HG02798 (cell line): ENCODE data around the gene FIBCD1.
A peak's percentile ranks its signal among the peaks of the same experiment; 100 is the strongest.

Experiments
- ATAC-seq: cut with Tn5 transposase; IDR thresholded peaks from one replicate; pipeline ENCODE4 v1.9.1; 2021; ENCODE audit warnings: mild to moderate bottlenecking; ENCODE audit not compliant: unreplicated experiment, poor library complexity

Gene FIBCD1

DNA sequence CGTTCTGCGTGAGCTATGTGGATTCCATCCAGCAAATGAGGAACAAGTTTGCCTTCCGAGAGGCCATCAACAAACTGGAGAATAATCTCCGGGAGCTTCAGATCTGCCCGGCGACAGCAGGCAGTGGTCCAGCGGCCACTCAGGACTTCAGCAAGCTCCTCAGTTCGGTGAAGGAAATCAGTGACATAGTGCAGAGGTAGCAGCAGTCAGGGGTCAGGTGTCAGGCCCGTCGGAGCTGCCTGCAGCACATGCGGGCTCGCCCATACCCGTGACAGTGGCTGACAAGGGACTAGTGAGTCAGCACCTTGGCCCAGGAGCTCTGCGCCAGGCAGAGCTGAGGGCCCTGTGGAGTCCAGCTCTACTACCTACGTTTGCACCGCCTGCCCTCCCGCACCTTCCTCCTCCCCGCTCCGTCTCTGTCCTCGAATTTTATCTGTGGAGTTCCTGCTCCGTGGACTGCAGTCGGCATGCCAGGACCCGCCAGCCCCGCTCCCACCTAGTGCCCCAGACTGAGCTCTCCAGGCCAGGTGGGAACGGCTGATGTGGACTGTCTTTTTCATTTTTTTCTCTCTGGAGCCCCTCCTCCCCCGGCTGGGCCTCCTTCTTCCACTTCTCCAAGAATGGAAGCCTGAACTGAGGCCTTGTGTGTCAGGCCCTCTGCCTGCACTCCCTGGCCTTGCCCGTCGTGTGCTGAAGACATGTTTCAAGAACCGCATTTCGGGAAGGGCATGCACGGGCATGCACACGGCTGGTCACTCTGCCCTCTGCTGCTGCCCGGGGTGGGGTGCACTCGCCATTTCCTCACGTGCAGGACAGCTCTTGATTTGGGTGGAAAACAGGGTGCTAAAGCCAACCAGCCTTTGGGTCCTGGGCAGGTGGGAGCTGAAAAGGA lies 53.3 kb downstream of the FIBCD1 start:
- ATAC-seq, result no peak

DNA sequence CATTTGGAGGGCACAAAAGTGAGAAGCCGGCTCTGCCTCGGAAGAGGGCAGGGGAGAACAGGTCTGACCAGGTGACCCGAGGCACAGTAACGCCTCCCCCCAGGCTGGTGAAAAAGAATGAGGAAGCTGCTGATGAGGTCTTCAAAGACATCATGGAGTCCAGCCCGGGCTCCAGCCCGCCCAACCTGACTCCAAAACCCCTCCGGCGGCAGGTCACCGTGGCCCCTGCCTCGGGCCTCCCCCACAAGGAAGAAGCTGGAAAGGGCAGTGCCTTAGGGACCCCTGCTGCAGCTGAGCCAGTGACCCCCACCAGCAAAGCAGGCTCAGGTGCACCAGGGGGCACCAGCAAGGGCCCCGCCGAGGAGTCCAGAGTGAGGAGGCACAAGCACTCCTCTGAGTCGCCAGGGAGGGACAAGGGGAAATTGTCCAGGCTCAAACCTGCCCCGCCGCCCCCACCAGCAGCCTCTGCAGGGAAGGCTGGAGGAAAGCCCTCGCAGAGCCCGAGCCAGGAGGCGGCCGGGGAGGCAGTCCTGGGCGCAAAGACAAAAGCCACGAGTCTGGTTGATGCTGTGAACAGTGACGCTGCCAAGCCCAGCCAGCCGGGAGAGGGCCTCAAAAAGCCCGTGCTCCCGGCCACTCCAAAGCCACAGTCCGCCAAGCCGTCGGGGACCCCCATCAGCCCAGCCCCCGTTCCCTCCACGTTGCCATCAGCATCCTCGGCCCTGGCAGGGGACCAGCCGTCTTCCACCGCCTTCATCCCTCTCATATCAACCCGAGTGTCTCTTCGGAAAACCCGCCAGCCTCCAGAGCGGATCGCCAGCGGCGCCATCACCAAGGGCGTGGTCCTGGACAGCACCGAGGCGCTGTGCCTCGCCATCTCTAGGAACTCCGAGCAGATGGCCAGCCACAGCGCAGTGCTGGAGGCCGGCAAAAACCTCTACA lies 54.2 kb downstream of the FIBCD1 start:
- no peak for ATAC-seq

DNA sequence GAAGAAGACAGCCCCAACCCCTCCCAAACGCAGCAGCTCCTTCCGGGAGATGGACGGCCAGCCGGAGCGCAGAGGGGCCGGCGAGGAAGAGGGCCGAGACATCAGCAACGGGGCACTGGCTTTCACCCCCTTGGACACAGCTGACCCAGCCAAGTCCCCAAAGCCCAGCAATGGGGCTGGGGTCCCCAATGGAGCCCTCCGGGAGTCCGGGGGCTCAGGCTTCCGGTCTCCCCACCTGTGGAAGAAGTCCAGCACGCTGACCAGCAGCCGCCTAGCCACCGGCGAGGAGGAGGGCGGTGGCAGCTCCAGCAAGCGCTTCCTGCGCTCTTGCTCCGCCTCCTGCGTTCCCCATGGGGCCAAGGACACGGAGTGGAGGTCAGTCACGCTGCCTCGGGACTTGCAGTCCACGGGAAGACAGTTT lies 54.9 kb downstream of the FIBCD1 start:
- no peak for ATAC-seq

DNA sequence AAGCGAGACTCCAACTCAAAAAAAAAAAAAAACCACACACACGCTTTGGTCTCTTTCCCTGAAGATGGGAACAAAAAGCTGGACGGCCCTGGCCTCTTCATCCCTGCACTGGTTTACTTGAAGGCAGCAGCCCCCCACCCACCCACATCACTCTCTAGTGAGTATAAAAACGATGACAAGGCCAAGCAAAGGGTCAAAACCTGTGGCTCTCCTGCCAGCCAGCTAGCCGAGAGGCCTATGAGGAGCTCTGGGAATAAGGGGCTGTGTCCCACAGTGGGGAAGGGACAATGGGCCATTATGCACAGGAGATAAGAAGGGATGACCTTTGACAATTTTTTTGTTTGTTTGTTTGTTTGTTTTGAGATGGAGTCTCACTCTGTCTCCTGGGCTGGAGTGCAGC lies 55.6 kb downstream of the FIBCD1 start:
- ATAC-seq, result no peak

DNA sequence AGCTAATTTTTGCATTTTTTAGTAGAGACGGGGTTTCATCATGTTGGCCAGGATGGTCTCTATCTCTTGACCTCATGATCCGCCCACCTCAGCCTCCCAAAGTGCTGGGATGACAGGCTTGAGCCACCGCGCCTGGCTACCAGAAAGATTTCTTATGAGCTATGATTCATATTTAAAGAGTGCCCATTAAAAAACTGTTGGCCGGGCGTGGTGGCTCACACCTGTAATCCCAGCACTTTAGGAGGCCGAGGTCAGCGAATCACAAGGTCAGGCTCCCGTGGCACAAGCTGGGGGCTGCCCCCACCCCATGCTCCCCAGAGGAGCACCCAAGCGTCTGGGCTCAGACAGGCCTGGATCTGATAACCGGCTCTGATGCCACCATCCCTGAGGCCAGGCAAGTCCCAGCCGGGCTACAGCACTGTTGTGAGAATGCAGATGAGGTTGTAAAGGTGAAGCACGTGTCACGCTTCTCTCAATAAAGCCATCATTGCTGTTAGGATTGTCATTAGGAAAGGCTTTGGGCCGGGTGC lies 56.3 kb downstream of the FIBCD1 start:
- no peak for ATAC-seq

DNA sequence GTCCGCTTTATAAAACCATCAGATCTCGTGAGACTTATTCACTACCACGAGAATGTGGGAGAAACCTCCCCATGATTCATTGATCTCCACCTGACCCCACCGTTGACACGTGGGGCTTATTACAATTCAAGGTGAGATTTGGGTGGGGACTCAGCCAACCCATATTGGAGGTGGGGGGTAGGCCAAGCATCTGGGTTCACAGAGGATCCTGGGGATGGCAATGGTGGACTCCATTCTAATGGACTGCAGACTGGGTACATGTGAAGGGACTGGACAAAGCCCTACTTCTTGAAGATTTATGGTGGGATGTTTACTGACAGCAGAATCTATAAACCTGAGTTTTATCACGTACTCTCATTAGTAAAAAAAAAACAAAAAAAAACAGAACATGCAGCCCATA lies 57.5 kb downstream of the FIBCD1 start:
- no peak for ATAC-seq

DNA sequence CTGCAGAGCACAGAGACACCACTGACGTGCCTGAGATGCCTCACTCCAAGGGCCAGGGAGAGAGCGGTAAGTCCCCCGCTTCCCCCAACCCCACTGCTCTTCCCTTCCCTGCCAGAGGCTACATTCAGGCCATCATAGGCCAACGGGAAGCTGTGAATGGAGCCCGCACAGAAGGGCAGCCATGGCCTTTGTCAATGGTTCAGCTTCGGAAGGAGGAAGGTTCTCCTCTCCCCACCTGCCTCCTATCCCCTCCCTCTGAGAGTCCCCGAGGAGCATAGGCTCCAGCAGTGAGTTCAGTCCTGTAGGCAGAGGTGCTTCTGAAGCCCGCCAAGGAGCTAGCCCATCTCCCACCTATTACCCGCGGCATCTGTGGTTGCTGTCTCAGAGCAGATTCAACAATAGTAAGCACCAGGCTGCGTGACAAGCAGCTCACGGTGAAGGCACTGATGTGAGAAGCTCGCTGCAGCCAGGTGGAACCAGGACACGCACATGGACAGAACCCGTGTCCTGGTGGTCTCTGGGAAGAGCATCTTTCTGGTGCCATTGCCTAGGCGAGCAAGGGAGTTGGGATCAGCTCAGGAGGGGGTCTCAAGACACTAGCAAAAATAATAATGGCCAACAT lies 58.3 kb downstream of the FIBCD1 start:
- ATAC-seq, result no peak

DNA sequence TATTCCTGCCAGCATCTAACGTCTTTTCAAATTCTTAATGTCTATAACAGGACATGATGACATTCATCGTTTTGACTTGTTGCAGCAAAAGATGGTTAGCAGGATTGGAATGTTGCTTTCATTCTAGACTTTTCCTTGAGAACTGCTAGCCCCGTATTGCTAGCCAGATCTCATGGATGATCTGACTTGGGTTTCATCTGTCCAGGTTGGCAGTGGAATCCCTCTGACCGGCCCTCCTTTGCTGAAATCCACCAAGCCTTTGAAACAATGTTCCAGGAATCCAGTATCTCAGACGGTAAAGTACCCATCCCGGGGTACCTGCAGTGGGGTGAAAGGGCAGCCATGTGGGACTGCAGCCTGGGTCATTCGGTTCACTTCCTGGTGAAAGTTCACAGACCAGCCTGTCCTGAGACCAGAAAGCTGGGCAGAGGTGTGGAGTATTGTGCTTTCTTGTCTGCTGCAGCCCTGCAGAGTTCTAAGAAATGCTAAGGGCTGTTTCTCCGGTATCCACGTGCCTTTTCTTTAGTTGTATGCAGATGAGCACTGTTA lies 59.1 kb downstream of the FIBCD1 start:
- ATAC-seq, result no peak

DNA sequence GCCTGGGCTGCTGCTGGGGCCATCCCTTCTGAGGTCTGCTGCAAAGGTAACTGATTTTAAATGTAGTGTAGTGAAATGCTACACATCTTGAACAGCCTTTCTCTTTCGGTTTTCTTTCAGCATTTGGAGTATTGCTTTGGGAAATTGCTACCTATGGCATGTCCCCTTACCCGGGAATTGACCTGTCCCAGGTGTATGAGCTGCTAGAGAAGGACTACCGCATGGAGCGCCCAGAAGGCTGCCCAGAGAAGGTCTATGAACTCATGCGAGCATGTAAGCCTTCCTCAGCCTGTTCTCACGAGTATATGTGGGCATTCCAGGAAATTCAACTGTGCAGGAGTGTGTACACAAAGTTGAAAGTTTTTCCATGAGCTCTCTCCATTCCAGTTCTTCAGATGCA lies 60.8 kb downstream of the FIBCD1 start:
- no peak for ATAC-seq

DNA sequence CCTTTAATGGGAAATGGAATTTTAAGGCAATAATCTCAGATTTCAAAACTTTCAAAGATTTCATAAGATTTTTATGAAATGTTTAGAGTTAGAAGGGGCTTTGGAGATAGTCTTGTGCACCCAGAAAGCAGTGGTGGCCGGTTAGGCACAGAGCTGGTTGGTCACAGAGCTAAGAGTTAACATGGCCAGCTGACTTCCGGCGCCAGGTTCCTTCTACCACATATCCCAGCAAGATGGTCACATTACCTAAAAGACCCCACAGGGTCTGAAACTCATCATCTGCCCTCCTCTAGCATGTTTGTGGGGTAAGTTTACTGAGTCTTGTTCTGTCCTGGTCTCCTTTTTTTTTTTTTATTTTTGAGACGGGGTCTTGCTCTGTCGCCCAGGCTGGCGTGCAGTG lies 61.7 kb downstream of the FIBCD1 start:
- no peak for ATAC-seq

DNA sequence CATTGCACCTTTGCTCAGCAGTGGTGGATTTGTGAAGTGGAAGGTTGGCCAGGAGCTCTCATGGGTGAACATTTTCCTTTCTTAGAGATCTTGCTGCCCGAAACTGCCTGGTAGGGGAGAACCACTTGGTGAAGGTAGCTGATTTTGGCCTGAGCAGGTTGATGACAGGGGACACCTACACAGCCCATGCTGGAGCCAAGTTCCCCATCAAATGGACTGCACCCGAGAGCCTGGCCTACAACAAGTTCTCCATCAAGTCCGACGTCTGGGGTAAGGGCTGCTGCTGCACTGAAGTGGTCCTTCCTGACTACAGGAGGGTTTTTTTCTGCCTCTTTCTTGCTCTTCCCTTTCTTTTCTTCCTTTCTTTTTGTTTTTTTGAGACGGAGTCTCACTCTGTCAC lies 64.3 kb downstream of the FIBCD1 start:
- ATAC-seq, result no peak

DNA sequence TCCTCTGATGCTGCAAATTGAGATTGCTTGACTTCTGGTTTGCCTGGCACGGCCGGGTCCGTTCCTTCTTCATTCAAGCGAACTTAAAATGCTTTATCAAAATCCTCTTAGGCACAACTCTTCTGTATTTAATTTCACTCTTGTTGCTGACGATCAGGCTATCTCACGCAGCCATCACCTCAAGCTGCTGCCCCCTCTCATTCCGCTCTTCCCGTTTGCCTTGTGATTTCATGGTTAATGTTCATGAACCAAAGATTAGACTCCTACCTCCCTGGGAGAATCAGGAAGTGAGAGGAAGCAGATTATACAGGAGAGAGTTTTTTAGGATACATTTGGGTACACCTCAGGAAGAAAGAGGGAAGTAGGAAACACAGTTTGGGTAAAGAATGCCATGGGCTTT lies 65.1 kb downstream of the FIBCD1 start:
- ATAC-seq, result no peak

DNA sequence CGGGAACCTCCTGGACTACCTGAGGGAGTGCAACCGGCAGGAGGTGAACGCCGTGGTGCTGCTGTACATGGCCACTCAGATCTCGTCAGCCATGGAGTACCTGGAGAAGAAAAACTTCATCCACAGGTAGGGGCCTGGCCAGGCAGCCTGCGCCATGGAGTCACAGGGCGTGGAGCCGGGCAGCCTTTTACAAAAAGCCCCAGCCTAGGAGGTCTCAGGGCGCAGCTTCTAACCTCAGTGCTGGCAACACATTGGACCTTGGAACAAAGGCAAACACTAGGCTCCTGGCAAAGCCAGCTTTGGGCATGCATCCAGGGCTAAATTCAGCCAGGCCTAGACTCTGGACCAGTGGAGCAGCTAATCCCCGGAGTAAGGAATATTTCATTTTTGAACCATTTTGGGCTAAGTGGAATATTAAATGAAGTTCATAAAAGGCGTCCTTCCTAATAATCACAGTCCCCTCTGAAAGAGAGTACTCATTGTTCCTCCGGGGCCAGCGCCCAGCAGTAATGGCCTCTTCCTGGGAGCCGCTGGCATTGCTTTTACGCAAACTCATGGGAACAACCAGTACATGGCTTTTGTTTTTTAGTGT lies 66.0 kb downstream of the FIBCD1 start:
- no peak for ATAC-seq

DNA sequence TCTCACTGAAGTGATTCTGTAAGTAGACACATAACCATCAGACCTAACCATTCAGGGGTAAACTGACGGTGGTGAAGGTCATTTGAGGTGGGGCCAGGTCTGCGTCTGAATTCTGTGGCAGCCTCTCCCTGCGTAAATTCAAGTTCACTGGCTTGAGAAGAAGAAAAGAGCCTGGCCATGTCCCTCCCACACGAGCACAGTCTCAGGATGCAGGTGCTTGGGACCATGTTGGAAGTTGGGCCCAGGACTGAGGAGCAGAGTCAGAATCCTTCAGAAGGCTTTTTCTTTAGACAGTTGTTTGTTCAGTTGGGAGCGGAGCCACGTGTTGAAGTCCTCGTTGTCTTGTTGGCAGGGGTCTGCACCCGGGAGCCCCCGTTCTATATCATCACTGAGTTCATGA lies 66.5 kb downstream of the FIBCD1 start:
- no peak for ATAC-seq

DNA sequence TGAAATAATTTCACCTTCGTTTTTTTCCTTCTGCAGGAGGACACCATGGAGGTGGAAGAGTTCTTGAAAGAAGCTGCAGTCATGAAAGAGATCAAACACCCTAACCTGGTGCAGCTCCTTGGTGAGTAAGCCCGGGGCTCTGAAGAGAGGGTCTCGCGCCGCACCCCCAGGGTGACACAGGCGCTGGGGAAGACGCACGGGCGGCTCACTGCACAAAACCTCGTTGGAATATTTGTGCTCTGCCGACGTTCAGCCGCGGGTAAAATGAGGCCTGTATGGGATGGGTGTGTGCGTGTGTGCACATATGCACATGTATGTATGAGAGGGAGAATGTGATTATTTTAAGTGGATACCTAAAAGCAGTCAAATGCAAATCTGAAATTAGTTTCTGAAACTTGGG lies 67.0 kb downstream of the FIBCD1 start:
- ATAC-seq, result no peak

DNA sequence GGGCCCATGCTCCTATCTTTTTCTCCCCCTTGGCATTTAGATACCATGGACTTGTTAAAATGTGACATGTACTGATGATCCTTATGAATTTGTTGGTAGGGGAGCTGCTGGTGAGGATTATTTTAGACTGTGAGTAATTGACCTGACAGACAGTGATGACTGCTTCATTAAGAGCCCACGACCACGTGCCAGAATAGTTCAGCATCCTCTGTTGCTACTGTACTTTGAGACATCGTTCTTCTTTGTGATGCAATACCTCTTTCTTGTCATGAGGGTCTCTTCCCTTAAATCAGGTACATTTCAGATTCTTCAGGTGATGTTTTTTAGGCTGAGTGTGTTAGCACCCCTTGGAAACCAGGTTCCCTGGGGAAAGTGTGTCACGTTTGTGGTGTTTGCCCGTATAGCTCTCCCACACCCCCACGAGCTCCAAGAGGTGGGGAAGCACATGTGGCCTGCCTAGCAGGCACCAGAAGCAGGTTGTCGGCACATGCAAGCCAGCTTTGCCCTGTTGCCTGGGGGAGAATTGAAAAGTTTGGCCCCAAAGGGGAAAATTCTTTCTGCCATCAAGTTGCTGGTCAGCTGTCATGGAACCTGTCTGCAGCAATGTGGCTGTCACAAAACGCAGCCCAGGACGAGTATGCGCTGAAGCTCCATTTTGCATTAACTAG lies 67.5 kb downstream of the FIBCD1 start:
- no peak for ATAC-seq

DNA sequence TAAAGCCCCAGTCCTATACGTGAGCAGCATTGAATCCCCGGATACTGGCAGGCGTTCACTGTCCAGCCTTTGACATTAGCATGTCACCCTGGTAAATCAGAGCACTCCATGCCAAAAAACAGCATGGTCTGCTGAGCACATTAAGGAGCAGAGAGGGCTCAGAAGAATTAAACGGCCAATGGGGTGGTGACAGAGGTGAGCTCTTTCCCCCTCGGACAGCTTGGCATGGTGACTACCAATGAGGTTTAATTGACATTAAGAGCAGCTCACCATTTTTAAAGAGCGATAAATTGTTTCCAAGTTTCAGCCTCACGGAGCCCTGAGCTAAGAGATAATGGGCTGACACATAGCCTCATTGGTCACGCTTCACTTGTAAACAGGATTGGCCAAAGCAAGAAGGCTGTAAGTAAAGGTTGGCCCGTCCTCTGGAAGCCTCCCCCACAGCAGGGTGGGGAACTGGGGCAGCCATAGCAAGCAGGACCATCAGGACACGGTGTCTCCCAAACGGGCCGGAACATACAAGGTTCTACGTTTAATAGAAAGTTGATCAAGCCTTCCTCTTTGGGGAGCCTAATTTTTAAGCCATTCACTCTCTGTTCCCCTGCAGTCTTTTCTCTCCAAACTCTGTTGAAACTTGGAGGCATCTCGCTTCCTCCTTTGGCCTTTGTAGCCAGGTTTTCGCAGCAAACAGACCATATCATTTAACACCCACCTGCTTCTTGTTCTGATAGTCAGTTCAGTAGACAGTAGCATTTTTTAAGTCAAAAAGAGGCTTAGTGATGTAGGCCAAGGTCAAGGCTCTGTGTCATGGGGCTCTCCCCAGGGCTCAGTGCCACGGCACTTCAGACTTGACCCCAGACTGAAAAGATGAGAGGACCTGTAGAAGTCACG lies 68.3 kb downstream of the FIBCD1 start:
- ATAC-seq, result peak; percentile 78

DNA sequence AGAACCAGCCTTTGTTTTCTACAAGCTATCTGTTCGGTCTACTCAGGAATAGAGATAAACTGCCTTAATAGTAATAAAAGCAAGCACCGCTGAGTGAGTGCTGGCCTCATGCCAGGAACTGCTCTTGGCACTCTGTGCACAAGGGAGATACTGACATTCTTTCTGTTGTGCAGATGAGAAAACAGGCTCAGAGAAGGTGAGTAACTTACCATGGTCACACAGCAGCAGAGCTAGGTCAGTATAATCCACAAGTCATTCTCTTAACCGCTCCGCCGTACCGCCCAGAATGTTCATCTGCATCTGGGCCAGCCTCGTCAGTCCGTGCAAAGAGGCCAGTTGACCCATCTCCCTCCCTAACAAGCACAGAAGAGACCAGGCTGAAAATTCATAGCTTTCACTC lies 69.8 kb downstream of the FIBCD1 start:
- no peak for ATAC-seq
